Activated CD8-positive, alpha-beta memory T cell treated with anti-CD3 and anti-CD28 coated beads for 4 hours (primary cell): ENCODE data around the gene FOXP1.

Experiments used
- DNase-seq, 2 donors: peaks; one replicate each; pipeline ENCODE4 v3.0.0-alpha.2; 2020; ENCODE audit warnings: low read depth in 2 of 2

Gene FOXP1

GRCh38 chr3:71265365-71265915 lies 318.1 kb downstream of the FOXP1 start:
- no peak for DNase-seq

- no peak for DNase-seq
Observed at GRCh38 chr3:71264840-71265239, 318.7 kb downstream of the FOXP1 start.

- no peak for DNase-seq
Observed at GRCh38 chr3:71262364-71263265, 320.9 kb downstream of the FOXP1 start.

GRCh38 chr3:71260782-71261181 lies 322.7 kb downstream of the FOXP1 start:
- DNase-seq, result no peak

GRCh38 chr3:71258526-71258925 lies 325.0 kb downstream of the FOXP1 start:
- DNase-seq, result no peak

GRCh38 chr3:71258116-71258515 lies 325.4 kb downstream of the FOXP1 start:
- no peak for DNase-seq

GRCh38 chr3:71255498-71255897 lies 328.0 kb downstream of the FOXP1 start:
- no peak for DNase-seq

GRCh38 chr3:71254281-71255057 lies 329.1 kb downstream of the FOXP1 start:
- DNase-seq, result no peak

GRCh38 chr3:71253169-71253568 lies 330.4 kb downstream of the FOXP1 start:
- no peak for DNase-seq

GRCh38 chr3:71252466-71252865 lies 331.1 kb downstream of the FOXP1 start:
- DNase-seq, result no peak

- no peak for DNase-seq
Observed at GRCh38 chr3:71251156-71251775, 332.3 kb downstream of the FOXP1 start.

- no peak for DNase-seq
Observed at GRCh38 chr3:71250026-71250425, 333.5 kb downstream of the FOXP1 start.

- DNase-seq, result no peak
Observed at GRCh38 chr3:71247958-71248335, 335.6 kb downstream of the FOXP1 start.

GRCh38 chr3:71247221-71247957 lies 336.1 kb downstream of the FOXP1 start:
- DNase-seq, result no peak

GRCh38 chr3:71245971-71246880 lies 337.3 kb downstream of the FOXP1 start:
- no peak for DNase-seq

GRCh38 chr3:71244826-71245488 lies 338.6 kb downstream of the FOXP1 start:
- DNase-seq, result no peak

- no peak for DNase-seq
Observed at GRCh38 chr3:71244153-71244825, 339.2 kb downstream of the FOXP1 start.

GRCh38 chr3:71243229-71243628 lies 340.3 kb downstream of the FOXP1 start:
- DNase-seq, result no peak

- no peak for DNase-seq
Observed at GRCh38 chr3:71241981-71242560, 341.5 kb downstream of the FOXP1 start.
